GDM1 (cell line): ENCODE results near the gene SNUPN.
A peak's percentile ranks its signal among the peaks of the same experiment; 100 is the strongest.

Experiments used
- DNase-seq: peaks from one replicate; lab custom pipeline; 2025; lab: John Stamatoyannopoulos, UW

SNUPN gene

DNA sequence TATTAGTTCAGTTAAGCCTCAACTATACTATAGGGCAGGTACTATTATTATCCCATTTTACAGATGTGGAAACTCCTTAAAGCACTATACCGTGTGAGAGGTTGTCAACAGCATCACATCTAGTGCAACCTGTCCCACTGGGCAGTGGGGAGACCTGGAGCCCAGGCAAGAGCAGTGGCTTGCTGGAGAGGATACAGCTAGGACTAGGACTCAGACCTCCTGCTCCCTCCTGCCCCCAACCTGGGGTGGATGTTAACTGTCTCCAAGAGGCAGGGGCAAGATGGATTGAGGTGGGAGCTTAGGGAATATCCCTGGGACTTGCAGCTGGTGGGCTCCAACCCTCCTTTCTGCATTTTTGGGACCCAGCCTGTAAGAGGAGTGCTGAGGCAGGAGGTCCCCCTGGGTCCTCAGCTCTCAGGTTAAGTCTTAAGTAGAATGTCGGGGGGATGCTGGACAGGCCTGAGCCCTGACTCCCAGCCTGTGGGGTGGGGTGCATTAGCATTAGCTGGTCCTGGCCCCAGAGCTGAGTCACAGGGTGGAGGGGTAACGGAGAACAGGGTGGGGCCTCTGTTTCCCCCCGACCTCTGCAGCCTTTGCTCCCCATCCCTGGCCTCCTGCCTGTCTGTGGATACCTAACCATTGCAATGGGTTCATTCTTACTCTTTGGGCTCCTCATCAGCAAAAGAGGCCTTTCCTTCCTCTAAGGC is 28.8 kb upstream of the SNUPN start:
- DNase-seq = no peak

DNA sequence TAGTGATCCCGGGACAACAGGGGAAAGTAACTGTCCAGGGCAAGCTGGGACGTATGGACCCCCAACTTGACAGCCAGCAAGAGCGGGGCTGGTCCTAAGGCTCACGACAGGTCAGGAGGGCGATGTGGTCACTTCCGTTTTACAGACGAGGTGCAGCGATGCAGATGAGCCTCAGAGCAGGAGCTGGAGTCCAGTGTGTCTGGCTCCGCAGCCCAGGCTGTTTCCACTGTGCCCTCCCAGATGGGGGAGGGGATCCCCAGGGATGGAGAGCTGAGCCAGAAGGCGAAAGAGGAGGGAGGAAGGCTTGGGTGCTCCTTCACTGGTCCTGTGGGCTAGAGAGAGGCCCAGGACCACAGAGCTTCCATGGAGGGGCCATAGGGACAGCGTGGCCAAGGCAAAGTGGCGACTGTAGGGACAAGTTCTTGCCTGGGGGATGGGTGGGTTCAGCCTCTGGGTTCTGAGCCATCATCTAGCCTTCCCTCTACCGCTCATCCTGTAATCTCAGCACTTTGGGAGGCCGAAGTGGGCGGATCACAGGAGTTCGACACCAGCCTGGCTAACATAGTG is 27.9 kb upstream of the SNUPN start:
- no peak for DNase-seq

DNA sequence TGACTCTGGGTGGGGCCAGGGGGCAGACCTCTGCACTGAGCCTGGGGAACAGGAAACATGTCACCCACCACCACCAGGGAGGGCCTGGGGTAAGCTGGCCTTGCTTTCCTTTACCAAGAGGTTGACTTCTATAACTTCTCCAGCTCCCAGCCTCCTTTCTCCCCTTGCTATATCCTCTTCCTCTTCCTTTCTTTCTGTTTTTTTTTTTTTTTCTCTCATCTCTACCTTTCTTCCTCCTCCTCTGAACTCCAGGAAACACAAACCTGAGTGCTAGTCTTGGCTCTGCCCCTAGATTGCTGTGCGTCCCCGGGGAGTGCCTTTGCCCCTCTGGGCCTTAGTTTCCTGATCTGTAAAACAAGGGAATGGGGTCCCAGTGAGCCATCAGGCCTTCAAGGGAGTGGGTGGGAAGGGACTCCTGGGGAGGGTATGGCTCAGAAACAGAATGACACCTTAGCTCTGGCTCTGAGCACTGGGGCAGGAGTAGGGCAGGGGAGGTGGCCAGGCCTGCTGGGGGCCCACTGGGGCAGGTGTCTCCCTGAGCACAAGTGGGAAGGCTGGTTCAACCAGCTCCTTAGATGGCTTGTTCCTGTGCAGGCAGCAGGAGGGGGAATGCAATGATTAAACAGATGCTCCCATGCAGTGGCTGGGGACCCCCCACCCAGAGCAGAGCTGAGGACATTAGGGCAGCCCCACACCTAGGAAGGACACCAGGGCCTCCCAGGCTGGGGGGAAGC is 26.5 kb upstream of the SNUPN start:
- DNase-seq = no peak

DNA sequence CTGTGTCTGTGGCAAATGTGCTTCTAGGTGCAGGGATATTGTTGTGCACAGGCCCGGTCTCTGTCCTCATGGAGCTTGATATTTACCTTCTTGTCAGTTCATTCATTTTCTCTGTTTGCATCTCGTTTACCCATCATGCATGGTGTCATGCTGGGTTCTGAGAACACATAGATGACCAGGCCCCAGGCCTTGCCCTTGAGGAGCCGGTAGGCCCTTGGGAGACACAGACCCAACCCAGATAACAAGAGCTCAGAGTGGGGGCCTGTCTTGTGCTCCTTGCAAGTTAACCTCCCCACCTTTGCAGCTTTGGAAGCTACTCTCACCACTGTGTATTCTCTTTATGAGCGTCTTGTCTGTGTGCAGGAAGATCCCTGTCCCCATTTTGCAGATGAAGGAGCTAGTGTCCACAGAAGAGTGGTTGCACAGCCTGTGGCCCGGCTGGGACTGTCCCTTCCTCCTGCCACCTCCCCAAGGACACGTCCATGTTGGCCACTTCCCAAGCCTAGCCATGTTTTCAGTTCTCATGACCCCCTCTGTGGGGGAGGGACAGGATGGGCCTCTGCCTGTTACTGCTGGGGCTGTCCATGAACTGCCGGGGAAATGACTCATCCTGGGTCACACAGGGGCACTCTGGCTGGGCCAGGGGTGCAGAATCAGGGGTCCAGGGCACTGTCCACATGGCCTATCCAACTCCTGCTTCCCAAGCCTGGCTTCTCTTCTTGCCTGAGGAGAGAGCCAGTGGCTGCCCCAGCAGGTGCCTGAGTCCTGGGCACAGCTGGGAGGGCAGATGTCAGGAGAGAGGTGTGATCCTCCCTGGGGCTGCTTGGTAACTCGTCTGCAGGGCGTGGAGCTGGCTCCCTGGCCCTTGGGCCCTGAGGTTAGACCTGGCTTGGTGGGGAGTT is 25.6 kb upstream of the SNUPN start:
- DNase-seq = no peak

DNA sequence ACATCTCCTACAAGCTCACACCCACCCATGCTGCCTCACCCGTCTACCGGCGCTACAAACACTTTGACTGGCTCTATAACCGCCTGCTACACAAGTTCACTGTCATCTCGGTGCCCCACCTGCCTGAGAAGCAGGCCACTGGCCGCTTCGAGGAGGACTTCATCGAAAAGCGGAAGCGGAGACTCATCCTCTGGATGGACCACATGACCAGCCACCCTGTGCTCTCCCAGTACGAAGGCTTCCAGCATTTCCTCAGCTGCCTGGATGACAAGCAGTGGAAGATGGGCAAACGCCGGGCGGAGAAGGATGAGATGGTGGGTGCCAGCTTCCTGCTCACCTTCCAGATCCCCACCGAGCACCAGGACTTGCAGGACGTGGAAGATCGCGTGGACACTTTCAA is 24.3 kb upstream of the SNUPN start:
- no peak for DNase-seq

DNA sequence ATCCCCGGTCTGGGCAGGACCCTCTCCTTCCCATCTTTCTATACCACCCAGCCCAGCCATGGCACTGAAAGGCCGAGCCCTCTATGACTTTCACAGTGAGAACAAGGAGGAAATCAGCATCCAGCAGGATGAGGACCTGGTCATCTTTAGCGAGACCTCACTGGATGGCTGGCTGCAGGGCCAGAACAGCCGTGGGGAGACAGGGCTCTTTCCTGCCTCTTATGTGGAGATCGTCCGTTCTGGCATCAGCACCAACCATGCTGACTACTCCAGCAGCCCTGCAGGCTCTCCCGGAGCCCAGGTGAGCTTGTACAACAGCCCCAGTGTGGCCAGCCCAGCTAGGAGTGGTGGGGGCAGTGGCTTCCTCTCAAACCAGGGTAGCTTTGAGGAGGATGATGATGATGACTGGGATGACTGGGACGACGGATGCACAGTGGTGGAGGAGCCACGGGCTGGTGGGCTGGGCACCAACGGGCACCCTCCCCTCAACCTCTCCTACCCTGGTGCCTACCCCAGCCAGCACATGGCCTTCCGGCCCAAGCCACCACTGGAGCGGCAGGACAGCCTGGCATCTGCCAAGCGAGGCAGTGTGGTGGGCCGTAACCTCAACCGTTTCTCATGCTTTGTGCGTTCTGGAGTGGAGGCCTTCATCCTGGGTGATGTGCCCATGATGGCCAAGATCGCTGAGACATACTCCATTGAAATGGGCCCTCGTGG is 23.7 kb upstream of the SNUPN start:
- DNase-seq = no peak

DNA sequence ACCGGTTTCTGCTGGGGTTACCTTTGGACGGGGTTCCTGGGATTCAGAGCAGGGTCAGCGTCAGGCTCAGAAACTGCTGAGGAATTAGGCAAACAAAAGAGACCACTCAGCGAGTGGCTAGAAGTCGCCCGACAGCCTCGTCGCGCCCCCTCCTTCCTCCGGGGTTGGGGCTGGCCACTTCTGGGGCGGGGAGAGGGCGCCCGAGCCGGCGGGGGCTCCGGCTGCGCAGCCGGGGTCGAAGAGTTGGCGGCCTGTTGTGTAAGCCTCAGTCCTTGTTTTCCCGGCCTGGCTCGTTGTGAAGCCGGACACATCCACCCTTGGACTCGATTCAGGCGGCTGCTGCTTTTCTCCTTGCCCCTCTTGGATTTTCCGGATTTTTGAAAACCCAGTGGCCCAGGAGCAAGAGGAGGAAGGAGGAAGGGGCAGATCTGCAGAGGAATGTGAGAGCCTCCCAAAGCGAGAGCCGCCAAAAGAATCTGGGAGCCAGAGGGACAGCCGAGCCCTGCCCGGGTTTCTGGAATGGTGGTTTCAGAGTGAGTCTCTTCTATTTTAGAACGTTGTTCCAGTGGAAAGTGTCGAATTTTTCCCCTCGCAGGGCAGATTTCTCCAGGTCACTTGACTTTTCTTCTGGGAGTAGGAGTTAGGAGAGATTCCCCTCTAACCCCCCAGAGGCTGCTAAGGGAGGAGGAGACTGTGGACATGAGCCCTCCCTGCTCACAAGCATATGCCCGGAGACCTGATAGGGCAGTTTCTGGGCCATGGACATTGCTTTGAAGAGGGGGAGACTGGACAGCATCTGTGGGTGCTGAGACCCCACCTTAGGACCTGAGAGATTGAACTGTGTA is 22.9 kb upstream of the SNUPN start:
- DNase-seq = no peak

DNA sequence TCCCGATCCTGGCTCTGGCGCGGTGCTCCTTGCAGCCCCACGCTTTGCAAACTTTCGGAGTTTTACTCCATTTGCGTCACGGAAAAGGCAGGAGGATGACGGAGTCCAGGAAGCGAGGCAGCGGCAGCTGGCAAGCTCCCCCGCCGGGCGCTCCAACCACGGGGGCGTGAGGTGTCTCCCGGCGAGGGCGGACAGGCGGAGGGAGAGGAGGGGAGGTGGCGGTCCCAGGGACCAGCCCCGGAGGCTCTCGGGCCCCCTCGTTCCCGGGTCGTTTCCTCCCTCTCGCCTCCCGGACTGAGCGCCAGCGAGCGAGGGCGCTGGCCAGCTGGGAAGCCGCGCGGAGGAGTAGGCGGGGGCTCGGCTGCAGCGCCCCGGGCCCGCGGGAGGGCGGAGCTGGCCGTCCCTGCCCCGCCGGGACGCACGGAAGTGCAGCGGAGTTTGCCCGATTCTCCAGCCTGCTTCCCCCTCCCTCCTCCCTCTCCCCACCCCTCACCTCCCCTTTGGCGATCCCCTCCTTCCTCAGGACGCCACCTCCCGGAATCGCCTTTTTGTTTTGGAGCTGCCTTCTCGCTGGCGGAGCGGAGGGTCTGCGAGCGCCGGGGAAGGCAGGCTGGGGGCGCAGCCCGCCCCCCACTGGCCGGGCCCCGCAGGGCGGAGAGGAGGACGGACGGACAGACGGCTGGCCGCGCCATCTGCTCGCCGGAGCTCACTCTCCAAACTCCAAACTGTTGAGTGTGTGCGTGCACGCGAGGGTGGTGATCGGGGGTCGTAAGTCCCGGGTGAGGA is 22.0 kb upstream of the SNUPN start, which contains the start of gene SNX33:
Gene SNX33 (plus strand): TSS at position 543 of the 786 bp plus-strand sequence. CDS start 1,191 bp downstream, outside the sequence.
- DNase-seq = peak; percentile 53

DNA sequence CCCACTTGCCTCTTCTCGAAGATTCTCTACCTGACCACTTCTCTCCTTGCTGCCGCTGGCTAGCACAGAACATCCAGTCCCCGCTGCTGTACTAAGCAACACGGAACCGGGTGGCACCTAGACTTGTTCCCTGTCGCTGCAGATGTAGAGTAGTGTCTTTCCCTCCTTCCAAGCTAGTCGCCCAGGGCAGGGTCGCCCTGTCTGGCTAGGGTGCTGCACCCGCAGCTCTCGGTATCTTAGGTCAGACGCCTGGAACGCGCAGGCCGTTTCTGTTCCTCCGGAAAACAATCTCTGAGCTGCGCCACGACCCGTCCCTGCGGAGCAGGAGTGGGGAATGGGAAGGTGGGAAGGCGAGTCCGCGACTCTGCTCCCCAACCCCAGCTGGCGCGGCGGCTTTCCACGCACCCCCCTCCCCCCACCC is 21.4 kb upstream of the SNUPN start:
- DNase-seq = no peak

DNA sequence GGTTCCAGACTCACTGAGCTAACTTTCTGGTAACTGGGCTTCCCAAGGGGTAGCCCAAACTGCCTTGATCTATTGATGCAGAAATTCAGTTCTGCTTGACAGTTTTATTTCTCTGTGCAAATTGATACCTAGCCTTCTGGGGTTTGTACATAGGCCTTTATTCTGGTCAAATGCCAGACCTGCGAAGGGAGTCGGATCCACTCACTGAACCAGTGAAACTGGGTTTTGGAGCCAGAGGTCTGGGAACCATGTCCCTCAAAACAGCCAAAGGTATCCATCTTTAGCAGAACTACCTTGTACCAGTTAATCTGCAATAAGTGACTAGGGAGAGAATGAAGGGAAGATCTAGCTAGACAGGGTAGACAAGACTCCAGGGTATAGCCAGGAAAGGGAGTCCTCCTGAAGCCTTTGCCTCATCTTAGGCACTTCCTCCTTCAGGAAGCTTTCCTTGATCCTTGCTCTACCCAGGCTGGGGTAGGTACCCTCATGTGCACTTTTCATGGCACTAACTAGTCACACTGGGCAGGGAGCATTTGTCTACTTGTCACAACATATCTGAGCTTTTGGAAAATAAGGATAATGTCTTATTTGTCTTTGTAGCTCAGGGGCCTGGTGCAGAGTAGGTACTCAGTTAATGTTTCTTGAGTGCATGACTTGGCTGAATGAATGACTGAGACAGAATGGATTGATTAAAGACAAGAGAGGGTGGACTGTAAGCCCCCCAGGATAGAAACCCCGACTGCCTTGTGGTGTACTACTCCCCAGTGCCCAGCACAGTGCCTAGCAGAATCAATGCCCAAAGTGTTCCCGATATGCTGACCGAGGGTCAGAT is 20.8 kb upstream of the SNUPN start:
- no peak for DNase-seq

DNA sequence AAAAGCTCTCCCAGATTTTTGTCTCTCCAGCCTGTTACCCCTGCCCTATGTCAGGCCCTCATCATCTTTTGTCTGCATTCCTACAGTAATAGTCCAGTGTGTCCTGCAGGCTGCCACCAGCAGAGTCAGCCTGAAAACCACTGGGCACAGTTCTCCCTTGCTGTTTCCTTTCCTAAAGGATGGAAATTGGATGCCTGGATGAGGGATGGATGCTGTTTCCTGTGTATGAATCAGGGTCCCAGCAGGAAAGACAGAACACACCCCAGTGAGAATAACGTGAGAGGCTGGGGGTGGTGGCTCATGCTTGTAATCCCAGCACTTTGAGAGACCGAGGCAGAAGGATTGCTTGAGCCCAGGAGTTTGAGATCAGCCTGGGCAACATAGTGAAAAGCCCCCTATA is 18.9 kb upstream of the SNUPN start:
- DNase-seq = no peak

DNA sequence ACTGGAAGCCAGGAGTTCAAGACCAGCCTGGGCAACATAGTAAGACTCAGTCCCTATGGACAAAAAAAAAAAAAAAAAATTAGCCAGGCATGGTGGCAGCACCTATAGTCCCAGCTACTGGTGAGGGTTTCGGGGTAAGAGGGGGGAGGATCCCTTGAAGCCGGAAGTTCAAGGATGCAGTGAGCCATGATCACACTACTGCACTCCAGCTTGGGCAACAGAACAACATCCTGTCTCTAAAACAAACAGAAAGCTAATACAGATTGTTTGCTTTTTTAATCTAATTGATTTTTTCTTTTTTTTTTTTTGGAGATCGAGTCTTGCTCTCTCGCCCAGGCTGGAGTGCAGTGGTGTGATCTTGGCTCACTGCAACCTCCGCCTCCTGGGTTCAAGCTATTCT is 16.1 kb upstream of the SNUPN start:
- DNase-seq = no peak

DNA sequence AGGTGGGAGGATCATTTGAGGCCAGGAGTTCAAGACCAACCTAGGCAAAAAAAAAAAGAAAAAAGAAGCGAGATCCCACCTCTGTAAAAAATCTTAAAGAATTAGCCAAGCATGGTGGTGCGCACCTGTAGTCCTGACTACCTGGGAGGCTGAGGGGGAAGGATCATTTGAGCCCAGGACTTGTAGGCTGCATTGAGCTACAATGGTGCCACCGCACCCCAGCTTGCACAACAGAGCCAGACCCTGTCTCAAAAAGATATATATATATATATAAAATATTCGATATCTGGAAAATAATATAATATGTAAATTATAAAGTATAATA is 15.6 kb upstream of the SNUPN start:
- no peak for DNase-seq

DNA sequence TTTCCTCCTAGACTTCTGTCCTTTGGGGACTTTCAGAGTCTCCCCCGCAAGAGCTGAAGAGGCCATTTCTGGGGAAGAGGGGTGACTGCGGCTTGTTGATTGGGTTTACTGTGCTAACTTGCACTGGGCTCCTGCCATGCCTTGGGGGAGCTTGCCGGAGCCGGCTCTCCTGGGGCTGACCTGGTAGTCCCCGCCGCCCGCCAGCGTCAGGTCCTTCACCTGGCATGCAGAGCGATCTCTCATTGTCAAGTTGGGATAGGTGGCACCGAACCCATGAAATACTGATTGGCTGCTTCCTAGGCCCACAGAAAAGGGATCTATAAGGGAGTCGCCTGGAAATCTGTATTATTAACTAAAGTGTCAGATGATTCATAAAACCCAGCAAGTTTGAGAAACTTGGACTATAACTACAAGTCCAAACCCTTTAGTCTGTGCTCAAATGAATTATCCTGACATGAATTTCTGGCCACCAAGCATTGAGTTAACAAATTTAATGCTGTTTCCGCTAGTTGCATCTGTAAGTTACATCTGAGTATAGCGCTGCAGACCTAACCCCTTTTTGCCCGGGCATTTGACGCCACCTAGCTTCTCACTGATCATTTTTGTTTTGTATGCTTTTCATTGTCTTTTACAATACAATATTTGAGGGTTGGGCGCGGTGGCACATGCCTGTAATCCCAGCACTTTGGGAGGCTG is 15.1 kb upstream of the SNUPN start:
- DNase-seq = peak; percentile 51

DNA sequence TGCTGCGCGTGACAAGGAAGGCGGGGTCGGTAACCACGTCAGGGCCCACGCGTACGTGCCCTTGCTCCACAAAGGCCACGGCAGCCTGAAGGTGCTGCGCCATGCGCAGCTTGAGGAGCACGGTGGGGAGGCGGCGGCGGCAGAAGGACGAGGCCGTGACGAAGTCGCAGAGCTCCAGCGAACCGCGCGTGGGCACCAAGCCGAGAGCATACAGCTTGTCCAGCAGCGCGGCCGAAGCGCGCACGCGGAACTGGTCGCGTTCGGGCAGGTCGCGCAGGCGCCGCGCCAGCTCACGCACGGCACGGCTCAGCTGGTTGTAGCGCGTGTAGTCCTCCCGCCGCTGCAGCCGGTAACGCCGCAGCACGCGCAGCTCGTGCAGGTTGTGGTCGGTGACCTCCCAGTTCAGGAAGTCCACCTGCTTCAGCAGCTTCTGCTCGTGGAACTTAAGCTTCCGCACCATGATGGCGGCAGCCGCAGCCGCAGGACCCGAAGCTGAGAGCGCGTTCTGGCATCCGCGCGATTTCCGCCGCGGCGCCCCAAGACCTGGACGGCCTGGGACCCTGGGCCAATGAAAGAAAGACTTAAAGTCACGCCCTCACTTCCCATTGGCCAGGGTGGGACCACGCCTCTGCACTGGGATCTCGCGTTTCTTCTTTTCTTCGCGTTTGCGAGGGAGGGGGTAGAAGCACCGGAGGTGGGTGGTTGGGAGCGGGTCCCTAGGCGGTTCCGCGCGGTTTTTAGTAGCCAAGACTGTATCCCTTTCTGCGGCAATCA is 14.4 kb upstream of the SNUPN start, which contains the start of gene IMP3:
Gene IMP3 (minus strand): TSS at position 516 of the 774 bp plus-strand sequence. CDS start 56 bp downstream, at position 460.
- peak; percentile 96 for DNase-seq

DNA sequence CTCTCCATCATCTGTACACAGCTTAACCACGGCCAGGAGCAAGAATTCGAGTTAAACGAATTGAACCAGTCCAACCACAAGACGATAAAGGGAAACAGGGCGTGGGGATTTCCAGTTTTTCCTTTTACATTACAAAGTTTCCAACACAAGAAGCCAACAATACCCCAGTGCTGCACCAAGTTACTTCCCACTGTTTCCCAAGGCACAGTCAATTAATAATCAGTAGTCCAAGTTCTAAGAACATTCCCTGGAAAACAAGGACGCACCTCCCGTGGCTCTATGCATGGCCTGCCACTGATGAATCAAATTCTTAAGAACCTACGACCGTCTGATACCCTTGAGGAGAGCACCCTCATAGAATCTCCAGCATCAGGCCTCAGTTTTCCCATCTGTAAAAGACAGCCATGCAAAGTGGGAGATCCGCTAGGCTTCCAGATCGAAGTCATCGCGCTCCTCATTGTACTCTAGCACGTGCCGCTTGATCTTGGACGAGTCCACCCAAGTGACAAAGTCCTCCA is 13.7 kb upstream of the SNUPN start:
- DNase-seq = no peak
